Ureter (tissue), 1 donor: ENCODE measurements around the gene OXLD1. TPM values are rescaled to one million over a fixed set of nuclear protein-coding genes. Genes with fewer than 3 reads are reported as not detected.

Experiments
- DNase-seq: peaks from one replicate; pipeline ENCODE4 v3.0.0-alpha.2; 2020; ENCODE audit warnings: low spot score
- total RNA-seq: library from RNA; stranded (reverse); gene quantifications from one replicate; pipeline ENCODE4 v1.2.4, GENCODE V29; 2023
- donor health status: DM: yes; HTN: yes; CAD: no.

The OXLD1 gene
- total RNA-seq, 1 donor from 2014 or later = 31.4 TPM

DNA sequence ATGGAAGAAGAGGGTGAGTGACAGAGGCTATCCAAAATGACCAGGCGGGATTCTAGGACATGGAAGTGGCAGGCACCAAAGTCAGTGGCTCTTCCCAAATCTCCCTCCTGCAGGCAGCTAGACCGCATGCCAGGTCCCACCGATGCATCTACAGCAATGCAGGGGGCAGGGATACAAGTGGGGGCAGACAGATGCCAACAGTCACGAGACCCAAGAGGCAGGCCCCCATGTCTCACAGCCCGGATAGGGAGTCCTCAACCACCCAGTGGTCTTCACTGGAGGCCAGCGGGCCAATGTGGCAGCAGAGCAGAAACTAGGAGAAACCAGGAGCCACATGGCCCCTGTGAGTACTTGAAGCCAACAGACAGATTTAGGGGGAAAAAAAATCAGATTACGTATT lies 49.5 kb downstream of the OXLD1 start:
- no peak for DNase-seq

DNA sequence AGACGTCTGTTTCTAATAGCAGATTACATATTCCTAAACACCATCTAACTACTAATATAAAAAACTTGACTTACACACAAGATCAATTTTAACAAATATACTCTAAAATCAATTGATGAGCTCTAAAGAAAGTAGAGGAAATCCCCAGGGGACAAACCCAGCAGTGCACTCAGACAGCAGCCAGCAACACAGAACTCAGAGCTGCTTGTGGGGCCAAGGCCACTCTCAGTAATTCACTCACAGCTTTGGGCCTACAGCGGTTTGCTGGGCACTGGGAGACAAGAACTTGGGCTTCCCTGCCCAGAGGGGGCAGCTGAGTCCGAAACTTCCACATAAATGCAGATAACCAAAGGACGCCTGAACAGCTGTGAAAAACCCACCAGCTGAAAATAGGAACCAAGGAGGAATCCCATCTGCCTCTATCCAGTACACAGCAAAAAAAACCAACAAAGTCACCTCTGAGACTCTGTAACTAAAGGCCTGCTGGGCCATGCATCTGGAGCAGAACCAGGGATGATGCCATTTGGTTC lies 50.9 kb downstream of the OXLD1 start:
- DNase-seq = no peak

Other genes with a start within 250 kb of the OXLD1 start
- gene ACTG1, start 153.8 kb downstream of the OXLD1 start, total RNA-seq = 3,857 TPM
- gene FSCN2, start 138.2 kb downstream of the OXLD1 start, total RNA-seq = 4.2 TPM
- 37.1 TPM for gene FAAP100, start 114.3 kb downstream of the OXLD1 start, total RNA-seq
- gene NPLOC4, start 29.5 kb downstream of the OXLD1 start, total RNA-seq = 106 TPM
- 2.5 TPM for gene TSPAN10, start 29.4 kb downstream of the OXLD1 start, total RNA-seq
- gene PDE6G, start 10.1 kb downstream of the OXLD1 start, total RNA-seq = not detected
- 19.2 TPM for gene CCDC137, start 132 bp upstream of the OXLD1 start, total RNA-seq
- 35.5 TPM for gene ARL16, start 17.2 kb upstream of the OXLD1 start, total RNA-seq
- gene HGS, start 17.4 kb upstream of the OXLD1 start, total RNA-seq = 101 TPM
- 59.8 TPM for gene MRPL12, start 36.8 kb upstream of the OXLD1 start, total RNA-seq
- 33.1 TPM for gene SLC25A10, start 45.7 kb upstream of the OXLD1 start, total RNA-seq
- gene GCGR, start 137.5 kb upstream of the OXLD1 start, total RNA-seq = not detected
- gene MCRIP1, start 166.7 kb upstream of the OXLD1 start, total RNA-seq = 73.6 TPM
- gene PPP1R27, start 168.4 kb upstream of the OXLD1 start, total RNA-seq = not detected
- 665 TPM for gene P4HB, start 193.9 kb upstream of the OXLD1 start, total RNA-seq
- 498 TPM for gene ARHGDIA, start 204.7 kb upstream of the OXLD1 start, total RNA-seq
- gene ALYREF, start 225.0 kb upstream of the OXLD1 start, total RNA-seq = 64.2 TPM
- 70.3 TPM for gene ANAPC11, start 225.1 kb upstream of the OXLD1 start, total RNA-seq
- 0.29 TPM for gene NPB, start 235.6 kb upstream of the OXLD1 start, total RNA-seq
- 58.9 TPM for gene PCYT2, start 244.8 kb upstream of the OXLD1 start, total RNA-seq